Stimulated activated CD8-positive, alpha-beta memory T cell treated with anti-CD3 and anti-CD28 coated beads, Interleukin-7, amount 100 ng/mL, for 4 hours (primary cell): ENCODE results near the gene ATXN2.
A peak's percentile ranks its signal among the peaks of the same experiment; 100 is the strongest.

ENCODE experiments used
- DNase-seq, 2 donors: peaks; one replicate each; pipeline ENCODE4 v3.0.0-alpha.2; 2020; ENCODE audit warnings: low read depth in 2 of 2

The ATXN2 gene

DNA sequence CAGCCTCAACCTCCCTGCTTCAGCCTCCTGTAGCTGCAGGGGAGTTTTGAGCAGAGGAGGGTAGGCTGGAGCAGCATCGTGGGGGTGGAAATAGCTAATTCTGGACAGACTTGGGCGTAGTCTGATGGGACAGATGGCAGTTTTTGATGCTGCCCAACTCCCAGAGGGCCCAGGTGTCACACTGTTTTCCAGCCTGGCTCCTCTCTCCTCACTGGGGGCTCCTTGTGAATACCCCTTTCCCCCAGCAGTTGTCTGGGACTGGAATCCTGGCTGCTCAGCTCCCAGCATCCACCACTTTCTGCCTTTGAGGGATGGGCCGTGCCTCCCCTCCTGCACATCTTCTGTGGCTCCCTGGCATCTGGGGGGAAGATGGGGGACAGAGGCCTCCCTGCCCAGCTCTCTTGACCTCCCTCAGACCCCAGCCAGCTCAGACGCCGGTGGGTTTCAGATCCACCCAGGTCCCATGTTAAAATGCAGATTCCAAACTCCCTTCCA is 159.4 kb downstream of the ATXN2 start:
- DNase-seq: no peak

DNA sequence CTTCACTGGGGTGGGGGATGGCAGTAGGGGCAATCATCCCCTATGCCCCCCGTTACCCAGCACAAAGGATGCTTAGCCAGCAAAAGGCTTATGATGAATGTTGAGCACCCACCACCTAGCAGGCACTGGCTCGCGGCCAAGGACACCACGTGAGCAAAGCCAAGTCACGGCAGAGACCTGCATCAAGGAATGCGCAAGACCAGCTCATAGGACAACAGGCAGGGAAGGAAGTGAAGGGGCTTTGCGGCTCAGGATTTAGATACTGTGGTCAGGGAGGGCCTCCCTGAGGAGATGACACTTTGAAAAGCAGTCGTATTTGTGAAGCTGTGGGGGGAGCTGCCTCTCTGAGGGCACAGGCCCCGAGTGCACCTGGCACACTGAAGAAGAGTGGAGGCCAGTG is 160.6 kb downstream of the ATXN2 start:
- peak; percentile 54 to 63 for DNase-seq

DNA sequence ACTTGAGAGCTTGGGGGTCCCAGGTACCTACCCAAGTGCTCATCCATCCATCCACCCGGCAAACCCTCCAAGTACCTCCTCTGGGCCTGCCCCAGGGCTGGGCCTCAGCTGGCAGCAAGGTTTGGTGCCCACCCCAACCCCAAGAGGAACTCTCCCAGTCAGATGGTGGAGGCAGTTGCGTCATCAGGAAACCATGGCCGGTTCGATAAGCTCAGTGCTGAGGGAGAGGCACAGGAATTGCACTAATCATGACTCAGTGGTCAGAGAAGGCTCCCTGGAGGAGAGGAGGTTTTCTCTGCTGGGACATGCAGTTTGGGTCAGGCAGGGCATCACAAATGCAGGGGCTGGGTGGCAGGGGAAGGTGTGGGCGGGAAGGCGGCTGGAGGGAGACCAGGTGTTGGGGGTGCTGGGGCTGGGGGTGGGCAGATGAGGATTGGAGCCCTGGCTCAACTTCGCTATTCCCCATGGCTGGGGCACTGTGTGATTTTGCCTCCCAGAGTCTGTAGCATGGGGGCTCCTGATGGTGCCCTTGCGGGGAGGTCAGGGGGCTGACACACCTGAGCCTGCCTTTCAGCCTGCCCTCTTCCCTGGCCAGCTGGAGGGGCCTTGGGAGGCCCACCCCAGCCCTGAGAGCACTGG is 161.2 kb downstream of the ATXN2 start:
- no peak for DNase-seq

DNA sequence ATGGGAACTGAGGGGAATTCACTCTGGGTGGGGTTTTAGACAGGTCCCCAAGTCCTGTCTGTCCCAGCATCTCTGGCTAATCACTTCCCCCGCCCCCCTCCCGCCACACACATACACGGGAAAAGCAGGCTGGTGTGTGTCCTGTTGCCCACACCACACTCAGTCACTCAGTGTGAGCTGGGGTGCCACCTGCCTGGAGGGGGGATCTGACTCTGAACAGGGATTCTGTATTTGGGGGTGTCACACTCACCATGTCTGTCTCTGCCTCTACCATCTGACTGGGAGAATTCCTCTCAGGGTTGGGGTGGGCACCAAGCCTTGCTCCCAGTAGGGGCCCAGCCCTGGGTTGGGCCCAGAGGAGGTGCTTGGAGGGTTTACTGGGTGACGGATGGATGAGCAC is 162.3 kb downstream of the ATXN2 start:
- DNase-seq: no peak

DNA sequence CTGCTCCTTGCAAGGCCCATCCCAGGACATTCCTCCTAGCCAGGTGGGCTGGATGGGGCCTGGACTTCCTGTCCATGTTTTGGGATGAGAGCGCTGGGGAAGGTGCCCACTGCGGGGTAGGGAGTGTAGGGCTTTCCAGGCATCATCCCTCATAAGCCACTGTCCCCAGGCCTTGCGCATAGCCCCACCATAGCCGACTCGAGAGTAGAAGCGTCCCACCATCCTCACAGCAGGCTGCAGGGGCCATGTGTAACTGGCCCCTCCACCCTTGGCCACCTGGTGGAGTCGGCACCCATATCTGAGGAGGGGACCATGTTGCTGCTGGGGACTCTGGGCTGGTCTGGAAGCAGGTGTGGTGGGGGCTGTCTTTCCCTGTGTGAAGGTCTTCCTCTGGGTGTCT is 162.8 kb downstream of the ATXN2 start:
- no peak for DNase-seq

DNA sequence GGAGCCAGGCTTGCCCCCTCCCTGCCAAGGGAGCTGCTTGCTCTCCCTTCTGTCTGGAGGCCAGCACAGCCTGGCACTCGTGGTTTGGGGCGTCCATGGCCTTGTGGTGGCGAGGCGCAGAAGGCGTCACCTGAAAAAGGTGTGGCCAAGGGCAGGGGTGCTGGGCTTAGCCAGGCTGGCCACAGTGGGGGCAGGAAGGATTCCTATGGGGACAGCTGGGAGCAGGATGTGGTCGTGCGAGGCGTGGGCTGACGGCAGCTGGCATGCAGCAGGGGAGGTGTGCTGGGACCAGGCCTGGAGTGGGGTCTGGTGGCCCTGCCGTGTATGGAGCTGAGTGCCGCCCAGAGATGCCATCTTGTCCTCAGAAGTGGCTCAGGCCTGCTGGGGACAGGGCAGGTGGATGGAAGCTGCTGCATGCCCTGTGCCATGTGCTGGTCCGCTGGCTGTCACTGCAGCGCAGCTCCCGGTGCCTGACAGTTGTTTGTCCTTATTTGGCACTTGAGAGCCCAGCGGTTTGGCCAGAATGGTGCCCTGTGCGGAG is 163.4 kb downstream of the ATXN2 start:
- DNase-seq: no peak

DNA sequence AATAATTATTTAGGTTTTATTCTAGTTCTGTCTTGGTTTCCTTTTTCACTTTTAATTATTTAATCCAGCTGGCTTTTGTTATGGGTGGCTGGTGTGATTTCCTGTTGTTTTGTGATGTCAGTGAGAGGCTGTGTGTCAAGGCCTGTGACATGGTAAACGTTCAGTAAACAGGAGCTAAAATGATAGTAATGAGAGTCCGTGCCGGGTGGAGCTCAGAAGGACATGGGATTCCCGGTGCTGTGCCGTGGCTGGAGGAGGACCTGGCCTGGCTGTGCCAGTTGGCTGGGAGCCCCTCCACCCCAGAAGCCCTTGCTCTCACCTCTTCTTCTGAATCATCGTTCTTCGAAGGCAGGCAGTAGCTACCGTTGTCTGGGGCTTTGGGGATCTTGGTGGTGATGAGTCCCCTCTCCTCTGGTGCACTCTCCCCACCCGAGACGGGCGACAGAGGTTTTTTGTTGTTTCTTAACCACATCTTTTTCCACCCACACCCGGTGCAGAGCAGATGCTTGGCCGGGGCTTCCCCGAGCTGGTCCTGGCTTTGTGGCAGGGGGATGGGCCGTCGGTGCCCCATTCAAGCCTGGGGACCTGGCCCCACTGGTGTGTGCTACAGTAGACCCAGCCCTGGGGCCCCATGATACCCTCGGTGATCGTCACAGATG is 164.3 kb downstream of the ATXN2 start:
- DNase-seq: peak; percentile 84 to 91

DNA sequence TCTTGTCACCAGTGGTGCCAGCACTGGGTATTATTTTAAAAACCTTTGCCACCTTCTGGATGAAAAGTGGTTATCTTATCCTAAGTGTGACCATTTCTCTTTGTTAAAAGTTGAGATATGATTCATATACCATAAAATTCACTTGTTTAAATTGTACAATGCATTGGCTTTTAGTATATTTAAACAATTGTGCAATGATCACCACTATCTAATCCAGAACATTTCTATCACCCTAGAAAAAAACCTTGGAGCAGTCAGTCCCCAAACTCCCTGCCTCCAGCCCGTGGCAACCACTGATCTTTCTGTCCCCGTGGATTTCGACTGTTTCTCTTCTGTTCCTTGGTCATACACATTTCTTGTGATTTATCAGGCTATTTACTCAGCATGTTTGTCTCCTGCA is 165.1 kb downstream of the ATXN2 start:
- no peak for DNase-seq

DNA sequence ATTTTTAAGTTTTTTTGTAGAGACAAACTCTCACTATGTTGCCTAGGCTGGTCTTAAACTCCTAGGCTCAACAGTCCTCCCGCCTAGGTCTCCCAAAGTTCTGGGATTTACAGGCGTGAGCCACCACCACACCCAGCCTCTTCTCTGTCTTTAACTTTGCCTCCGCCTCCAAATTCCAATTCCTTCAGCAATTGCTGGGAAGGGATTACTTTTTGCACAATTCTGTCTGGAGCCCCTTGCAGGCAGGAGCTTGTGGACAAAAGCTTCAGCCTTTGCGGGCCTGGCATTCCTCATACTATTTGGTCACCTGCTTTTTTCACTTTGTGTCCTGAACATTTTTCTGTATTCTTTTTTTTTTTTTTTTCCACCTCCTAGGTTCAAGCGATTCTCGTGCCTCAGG is 167.3 kb downstream of the ATXN2 start:
- no peak for DNase-seq

DNA sequence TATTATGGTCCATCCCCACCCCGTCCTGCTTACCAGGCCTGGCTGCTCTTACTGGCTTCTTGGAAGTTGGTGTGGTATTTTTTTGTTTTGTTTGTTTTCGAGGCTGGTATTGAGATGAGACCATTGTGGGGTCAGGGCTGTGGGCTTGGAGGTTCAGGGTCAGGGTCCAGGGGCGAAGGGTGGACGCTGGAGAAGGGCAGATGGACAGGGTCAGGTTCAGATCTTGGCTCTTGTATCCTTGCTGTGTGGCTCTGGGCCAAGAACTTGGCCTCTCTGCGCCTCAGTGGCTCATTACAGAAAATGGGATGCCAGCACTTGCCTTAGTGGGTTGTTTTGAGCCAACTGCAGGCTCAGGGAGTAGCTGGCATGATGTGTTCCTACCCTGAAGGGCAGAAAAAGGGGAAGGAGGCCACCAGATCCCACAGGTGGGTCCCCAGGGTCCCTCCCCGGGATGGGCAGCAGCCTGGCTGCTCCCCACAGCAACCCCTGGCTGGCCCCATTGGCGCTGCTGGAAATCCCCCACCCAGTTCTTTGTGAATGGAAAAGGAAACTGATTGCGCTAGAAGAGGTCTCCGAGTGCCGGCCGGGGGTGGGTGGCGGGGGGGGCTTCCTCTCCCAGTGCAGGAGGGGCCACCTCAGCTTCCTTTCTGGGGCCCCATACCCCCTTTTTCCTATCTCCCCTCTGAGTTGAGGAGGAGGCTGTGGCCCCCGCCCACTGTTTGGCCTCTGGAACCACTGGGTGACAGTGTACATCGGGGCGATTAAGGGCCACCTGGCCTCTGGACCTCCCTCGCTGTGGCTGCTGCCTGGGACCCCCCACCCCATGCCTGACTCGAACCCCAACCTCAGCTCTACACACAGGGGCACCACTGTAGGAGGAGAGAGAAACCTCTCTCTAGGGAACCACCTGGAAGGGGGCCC is 168.4 kb downstream of the ATXN2 start:
- DNase-seq: peak; percentile 72 to 76

DNA sequence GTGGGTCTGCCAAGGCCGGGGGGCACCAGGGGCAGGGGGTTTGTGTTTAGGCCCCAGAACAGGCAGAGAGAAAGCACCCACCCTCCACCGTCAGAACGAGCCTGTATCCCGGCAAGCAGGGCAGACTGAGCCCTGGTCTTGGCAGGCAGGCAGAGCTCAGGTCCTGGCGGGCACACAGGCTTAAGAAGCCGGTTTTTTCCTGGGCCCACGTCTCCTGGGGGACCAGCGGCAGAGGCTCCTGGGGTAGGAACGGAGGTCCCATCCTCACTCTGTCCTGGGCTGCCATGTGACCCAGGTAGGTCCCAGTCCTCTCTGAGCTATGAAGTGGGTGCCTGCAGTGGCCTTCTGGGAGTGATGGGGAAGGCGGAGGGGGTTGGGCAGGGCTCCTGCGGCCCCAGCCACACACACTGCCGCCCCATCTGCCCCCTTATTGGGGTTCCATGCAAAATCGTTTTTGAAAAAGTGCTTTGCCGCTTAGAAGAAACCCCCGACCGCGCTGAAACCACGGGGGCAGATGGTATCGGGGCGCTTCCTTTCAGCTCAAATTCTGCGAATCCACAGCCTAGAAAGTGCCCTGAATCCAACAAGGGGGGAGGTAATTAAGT is 169.2 kb downstream of the ATXN2 start:
- peak; percentile 71 to 73 for DNase-seq

DNA sequence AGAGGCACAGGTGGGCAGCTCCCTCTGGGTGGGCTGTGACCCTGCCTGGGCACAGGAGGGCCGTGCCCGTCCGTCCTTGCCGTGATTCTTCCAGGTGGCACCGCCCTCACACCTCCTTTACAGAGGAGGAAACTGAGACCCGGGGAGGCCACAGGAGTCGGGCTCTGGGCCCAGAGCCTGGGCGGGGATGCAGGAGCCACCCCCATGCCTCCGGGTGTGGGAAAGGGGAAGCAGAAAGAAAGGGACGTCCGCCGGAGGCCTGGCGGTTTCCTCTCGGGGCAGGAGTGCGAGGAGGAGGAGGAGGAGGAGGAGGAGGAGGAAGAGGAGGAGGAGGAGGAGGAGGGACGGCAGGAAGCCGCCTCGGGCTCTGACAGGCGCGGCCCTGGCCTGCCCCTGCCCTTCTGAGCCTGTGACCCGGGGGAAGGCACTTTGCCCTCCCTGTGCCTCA is 170.4 kb downstream of the ATXN2 start:
- DNase-seq: no peak

DNA sequence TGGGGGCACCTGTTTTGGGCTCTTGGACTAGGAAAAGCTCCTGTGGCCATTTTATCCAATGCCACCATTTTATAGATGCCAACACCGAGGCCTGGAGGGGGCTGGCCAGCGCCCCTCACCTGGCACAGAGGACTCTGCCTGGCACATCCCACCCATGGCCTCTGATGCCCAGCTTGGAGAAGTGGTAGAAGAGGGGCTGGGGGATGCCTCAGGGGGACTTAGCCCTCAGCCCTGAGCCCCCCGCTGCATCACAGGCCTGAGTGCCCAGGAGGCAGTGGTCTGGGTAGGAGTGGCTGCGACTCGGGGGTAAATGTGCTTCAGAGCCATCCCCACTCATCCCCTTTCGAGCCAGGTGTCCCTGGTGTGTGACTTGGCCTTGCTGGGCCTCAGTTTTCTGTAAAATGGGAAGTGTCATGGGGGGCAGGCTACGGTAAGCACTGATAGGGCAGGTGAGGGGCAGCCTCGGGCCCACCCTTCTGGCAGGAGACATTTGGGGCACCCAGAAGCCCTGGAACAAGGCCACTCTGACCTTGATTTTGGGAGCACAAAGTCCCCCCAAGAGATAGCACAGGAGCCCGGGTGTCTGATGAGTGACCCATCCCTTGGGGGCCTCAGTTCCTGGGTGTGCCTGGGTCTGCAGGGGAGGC is 170.9 kb downstream of the ATXN2 start:
- no peak for DNase-seq

DNA sequence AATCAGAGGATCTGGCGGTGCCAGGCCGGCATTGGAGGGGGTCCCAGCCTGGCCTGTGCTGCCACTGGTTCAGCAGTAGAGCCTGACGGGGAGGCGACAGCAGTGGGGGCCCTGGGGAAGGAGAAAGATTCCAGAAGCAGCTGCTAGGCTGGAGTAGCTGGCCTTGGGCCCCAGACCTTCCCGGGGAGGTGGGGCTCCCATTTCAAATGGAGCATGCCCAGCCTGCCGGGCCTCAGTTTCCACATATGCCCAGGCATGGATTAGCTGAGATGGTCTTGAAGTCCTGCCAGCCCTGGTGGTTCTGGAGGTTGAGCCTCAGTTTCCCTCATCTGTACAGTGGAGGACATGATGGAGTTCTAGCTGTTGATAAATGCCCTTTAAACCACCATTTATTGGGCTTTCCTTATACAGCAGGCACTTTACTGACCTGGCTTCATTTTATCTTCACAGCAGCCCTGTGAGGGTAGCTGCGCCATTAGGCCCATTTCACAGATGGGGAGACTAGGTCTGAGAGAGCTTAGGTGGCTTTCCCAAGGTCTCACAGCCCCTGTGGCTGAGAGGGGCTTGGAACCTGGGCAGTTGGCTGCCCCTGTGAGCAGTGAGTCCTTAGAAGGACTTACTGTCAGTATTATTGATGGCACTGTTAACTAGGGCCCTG is 171.6 kb downstream of the ATXN2 start:
- no peak for DNase-seq

DNA sequence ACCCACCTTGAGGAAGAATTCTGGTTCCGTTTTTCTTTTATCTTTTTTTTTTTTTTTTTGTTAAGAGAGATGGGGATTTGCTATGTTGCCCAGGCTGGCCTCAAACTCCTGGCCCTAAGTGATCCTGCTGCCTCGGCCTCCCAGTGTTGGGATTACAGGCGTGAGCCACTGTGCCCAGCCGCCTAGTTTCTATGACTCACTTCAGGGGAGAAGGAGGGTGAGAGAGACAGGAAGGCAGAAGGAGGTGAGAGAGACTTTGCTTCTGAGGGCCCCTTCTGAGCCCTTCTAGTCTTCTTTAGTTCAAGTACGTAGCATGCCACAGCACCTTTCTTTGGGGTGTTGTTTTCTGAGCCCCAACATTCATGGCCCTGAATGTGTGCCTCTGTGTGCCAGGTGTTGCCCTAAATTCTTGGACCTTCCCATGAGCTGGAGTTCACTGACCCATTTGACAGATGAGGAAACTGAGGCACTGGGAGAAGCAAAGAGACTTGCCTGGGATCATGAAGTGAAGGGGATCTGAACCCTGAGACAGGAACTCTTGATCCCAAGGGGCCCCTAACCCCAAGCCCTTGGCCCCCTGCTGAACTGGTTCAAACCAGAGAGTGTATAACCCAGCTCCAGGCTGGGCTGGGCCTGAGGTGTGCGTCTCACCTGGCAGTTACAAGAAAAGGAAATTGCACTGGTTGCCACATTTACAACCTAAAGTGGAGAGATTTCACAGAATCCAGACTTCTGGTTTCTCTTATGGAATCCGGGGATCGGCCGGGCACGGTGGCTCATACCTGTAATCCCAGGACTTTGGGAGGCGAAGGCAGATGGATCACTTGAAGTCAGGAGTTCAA is 172.6 kb downstream of the ATXN2 start:
- DNase-seq: no peak

DNA sequence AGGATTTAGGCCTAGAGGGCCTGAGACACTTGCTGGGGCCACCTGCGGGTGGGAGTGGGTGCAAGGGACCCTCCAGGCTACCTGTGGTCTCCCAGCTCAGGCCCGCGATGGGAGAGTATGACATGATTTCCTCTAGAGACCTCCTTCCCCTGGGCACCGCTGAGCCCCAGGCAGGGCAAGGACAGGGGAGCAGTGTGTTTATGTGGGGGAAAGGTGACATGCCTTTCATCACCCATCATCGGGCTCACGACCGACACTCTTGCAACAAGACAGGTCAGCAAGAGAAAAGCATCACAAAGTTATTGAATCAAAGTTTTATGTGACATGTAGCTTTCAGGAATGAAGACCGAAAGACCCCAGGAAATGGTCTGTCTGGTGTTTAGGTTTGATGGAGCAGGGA is 173.5 kb downstream of the ATXN2 start:
- DNase-seq: no peak

DNA sequence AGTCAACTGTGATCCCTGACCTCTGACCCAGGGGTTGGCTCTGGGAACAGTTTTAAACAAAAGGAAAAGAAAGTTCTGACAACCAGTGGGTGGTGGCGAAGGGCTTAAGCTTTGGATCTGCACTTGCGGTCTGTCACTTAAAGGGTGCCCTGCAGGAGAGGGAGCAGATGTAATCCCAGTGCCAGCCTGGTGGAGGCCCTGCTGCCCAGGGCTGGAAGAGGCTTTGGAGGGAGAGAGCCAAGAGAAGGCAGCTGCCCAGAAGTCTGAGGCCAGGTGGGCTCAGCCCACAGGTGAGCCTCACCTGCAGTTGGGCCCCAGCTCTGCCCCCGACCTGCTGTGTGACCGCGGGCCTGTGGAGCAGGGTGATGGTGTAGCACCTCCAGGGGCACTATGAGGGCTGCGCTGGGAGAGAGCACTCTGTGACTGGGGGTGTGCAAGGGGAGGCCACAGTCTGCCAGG is 174.3 kb downstream of the ATXN2 start:
- DNase-seq: no peak

DNA sequence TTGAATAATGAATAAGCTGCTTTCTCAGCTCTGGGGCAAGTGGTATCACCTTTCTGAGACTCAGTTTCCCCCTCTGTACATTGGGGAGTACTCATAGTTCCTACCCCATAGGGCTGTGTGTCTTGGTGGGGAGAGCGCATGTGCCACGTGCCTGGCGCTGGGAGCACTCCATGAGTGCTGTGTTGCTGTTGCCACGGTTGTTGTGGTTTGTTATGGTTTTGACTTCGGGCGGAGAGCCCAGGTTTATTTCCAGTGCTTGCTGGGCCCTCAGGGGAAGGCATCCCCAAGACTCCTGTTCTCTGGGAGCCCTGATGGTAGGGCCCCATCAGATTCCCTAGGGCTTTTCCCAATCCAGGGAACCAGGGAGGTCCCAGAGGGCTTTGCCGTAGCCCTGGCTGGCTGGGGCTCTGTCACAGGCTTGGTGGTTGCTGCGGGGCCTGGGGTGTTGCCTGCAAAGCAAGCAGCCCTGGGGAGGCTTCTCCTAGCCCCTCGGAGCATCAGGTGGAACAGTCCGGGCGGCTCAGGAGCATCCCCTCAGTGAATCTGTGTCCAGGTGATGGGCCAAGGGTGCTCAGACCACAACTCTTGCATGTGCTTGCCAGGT is 174.8 kb downstream of the ATXN2 start:
- DNase-seq: no peak

DNA sequence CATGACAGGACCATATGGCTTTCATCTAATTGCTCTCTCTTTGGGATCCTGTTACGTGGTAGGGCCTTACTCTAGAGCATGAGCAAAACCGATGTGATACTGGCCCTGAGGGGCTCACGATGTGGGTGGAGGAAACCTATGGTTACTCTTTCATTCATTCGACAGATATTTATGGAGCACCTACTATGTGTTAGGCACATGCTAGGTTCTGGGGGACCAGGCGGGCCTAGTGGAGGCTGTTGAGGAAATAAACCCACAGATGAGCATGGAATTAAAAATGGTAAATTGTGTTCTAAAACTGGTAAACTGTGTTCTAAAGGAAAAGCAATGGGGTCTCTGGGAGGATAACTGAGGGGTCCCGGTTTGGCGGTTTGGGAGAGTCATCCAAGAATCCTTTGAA is 178.6 kb downstream of the ATXN2 start:
- no peak for DNase-seq
